ENCODE data around the gene COG7.

COG7 gene

DNA sequence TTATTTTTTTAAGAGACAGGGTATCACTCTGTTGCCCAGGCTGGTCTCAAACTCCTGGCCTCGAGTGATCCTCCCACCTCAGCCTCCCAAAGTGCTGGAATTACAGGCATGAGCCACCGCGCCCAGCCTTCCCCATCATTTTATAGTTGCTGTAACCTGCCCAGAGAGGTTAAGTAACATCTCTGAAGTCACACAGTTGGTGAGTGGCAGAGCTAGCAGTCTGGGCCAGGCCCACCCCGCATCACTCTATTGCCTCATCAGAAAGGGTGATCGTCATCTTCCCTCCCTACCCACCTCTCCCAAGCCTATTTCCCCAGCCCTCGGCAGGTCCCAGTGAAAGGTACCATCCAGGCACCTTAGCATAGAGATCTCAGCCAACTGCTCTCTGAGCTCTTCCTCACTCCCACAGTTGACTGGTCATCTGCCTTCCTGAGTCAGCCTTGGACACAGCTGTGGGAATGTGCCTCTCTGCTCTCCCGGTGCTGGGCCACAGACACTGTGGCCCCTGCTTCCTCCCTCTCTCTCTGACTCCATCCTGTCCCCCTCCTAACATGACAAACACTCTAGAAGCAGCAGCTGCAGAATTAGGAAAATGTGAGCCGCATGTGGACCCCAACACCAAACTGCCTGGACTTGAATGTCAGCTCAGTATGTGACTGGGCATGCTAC, 93.8 kb downstream of the COG7 start:
- no peak for DNase-seq (ENCODE audit: low spot score)

DNA sequence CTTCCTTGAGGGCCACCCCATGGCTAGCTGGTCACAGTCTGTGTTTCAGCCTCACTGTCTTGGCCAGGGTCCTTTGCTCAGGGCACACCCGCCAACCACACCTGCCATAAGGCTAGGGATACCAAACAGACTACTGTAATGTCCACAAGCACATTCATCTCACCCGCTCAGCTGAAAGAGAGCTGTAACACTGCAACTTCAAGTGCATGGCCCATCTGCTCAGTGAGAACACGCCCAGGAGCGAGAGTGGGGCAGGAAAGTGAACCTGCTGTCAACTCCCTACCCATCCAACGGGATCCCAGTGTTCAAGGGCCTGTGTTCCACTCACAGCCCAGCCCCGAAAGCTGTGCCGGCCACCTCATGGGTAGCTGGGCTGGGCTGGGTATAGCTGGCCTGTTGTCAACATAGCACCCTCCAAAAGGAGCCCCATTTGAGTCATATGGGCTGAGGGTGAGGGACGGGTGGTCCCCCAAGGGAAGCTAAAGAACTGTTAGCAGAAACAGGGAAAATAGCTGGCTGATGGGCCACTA, 95.2 kb downstream of the COG7 start:
- DNase-seq (ENCODE audit: low spot score), result no peak

DNA sequence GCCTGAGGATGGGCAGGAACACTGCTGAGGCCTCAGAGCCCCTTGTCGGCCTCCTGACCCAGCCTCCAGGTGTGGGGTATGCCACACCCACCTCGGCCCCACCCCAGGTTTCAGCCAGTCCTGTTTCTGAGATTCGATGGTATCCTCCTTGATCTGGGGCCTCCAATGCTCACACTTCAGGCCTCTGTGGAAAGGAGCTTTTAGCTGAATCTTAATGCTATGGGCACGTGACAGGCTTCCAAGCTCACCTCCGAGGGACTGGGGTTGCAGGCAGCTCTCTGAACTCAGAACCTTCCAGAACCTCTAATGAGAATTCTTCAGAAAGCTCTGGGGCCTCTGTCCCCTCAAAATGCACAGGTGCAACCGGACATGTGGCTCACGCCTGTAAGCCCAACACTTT, 96.0 kb downstream of the COG7 start:
- no peak for DNase-seq (ENCODE audit: low spot score)

DNA sequence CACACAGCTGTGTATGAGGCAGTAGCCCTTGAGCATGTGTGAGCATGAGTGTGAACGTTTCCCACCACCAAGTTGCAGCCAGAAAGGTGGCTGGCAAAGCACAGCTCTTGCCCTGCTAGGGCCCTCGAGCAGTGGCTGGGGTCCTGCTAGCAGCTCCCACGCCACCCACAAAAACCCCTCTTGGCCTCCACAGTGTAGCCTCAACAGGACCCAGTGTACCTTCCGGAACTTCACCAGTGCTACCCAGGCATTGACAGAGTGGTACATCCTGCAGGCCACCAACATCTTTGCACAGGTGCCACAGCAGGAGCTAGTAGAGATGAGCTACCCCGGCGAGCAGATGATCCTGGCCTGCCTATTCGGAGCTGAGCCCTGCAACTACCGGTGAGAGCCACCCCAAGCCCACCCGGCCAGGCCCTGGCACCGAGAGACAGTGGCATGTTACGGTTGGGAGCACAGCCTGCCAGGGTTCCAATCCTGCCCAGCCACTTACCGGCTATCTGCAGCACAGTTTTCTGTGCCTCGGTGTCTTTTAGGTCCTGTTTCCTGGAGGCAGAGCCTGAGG, 97.8 kb downstream of the COG7 start:
- DNase-seq (ENCODE audit: low spot score), result no peak

DNA sequence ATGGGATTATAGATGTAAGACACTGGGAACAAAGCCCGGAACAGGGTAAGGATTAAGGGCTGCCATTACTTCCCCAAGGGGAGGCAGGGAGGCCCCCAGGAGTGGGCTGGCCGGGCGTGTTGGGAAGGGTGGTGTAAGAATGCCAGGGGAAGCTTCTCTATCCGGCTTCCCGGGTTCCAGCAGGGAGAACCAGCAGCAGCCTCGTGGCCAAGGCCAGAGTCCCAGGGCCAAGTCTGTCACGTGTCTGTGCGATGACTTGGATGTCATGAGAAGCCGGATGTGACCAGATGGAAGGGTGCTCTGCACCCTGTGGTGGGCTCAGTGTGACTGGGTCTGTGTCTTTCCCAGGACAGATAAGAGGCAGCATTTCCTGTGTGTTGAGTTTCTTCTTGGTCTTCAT, 98.7 kb downstream of the COG7 start:
- DNase-seq (ENCODE audit: low spot score), result no peak

DNA sequence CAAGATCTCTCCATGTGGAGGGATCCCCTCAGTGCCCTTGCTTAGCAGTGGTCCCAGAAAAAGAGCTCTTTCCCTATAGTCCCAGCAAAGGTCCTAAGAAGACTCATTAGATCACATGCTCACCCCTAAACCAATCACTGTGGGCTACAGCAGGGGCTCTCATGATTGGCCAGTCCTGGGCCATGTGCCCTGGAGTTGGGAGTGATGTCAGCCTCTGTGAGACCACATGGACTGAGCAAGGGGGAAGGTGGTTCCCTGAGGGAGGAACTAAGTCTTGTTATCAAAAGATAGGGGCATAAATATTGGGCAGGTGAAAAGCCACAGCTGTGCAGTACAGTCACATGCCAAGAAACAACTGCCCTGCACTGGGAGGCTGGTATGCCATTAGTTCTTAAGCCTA, 99.5 kb downstream of the COG7 start:
- DNase-seq (ENCODE audit: low spot score), result no peak

DNA sequence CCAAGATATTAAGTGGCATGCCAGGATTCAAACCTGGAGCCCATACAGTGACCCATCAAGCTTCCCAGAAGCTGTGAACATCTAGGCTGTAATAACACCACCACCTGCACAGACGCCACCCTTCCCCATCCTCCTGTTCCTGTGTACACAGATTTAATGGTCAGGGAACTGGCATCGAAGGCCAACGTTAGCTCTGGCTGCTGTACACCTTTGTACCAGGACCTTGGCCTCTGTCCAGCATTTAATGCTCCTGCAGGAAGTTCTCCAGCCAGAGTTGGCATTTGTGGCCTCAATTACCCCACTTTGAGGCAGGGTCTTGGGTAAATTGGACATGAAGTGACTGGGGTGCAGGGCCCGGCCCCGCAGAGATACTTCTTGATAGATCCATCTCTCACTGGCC, 101.6 kb downstream of the COG7 start:
- DNase-seq (ENCODE audit: low spot score), result no peak

DNA sequence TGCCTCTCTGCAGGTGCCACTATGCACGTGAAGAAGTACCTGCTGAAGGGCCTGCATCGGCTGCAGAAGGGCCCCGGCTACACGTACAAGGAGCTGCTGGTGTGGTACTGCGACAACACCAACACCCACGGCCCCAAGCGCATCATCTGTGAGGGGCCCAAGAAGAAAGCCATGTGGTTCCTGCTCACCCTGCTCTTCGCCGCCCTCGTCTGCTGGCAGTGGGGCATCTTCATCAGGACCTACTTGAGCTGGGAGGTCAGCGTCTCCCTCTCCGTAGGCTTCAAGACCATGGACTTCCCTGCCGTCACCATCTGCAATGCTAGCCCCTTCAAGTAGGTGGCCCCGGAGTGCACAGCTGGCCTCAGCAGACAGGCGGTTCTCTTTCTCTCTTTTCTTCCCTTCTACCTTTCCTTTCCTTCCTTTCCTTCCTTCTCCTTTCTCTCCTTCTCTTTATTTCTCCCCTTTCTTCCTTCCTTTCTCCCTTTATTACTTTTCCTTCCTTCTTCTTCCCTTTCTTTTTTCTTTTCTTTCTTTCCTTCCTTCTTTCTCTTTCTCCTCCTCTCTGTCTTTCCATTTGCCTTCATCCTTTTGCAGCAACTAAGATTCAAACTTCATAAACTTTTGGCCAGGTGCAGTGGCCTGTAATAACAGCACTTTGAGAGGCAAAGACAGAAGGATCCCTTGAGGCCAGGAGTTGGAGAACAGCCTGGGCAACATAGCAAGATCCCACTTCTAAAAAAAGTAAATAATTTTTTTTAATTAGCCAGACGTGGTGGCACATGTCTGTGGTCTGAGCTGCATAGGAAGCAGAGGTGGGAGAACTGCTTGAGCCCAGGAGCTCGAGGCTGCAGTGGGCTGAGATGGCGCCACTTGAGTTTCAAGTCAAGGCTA, 104.2 kb downstream of the COG7 start:
- DNase-seq (ENCODE audit: low spot score), result no peak

DNA sequence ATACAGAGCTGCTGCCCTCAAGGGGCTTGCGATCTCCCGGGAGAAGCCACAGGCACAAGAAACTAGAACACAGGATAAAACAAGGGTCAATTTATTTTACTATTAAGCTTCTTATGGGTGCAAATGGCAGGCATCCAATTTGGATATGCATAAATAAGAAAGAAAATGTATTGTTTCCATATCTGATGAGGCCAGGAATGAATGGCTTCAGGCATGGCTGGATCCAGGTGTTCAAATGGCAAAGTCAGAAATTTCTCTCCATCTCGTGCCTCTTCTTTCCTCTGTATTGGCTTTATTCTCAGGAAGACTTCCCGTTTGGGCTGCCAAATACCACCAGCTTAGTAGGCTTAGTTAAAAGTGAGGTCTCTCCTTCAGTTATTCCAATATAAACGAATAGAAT, 107.8 kb downstream of the COG7 start:
- DNase-seq (ENCODE audit: low spot score), result no peak

DNA sequence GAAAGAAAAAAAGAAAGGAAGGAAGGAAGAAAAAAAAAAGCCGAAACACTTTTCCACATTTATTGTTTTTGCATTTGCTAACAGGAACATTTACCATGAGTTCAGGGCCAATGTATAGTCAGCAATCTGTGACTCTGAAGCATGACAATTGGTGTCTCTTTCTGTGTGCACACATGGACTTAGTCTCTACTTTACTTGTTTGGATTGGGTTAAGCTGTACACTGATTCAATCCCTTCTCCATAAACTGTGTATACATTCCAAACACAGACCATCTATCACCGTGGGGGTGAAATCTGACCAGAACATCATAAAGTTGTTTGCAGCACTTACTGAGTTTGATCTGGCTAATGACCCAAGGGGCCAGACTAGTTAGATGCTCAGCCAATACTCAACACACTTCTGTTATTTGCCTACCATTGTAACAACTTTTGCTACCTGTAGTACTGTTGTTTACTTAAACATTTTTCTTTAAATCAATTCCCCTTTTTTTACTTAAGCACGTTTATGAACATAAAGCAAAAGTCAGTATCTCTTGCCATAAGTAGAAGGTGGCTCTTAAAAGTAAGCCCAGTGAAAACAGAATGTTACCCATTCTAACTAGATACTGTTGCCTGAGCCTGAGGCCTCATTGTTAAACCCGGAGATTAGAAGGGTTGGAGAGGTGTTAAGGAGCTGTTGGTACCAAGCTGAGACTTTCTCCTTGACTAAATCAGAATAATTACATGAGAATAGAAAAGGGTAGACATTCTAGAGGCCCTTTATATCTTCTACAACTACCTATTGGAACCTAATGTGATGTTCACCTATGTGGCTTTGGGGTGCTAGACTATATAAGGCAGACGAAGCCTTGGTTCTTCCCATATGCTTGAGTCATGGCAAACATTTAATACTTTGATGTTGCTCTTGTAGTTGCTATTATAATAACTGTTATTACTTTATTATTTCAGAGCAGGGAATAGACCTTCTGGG, 109.1 kb downstream of the COG7 start:
- no peak for DNase-seq (ENCODE audit: low spot score)

DNA sequence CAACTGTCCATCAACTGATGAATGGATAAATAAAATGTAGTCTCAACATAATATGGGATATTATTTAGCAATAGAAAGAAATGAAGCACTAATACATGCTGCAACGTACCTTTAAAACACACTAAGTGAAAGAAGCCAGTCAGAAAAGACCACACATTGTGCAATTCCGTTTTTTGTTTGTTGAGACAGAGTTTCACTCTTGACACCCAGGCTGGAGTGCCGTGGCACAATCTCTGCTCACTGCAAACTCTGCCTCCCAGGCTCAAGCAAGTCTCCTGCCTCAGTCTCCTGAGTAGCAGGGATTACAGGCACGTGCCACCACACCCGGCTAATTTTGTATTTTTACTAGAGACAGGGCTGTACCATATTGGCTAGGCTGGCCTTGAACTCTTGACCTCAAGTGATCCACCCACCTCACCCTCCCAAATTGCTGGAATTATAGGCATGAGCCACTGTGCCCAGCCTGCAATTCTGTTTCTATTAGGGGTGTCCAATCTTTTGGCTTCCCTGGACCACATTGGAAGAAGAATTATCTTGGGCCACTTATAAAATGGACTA, 110.8 kb downstream of the COG7 start:
- DNase-seq (ENCODE audit: low spot score), result no peak

DNA sequence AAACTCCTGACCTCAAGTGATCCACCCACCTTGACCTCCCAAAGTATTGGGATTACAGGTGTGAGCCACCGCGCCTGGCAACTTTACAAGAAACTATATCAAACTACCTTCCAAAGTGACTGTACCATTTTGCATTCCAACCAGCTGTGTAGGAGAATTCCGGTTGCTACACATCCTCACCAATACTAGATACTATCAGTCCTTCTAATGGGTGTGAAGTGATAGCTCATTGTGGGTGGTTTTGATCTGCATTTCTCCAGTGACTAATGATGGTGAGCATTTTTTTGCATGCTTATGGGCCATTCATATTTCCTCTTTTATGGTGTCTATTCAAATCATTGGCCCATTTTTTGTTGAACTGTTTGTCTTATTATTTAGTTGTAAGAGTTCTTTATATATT, 113.2 kb downstream of the COG7 start:
- no peak for DNase-seq (ENCODE audit: low spot score)
